GM23248 (cell line): Measurements from ENCODE around the gene FOXL2.

ENCODE experiments used
- EZH2 ChIP-seq: fragments of 200-600 bp; sonication (generic); IDR thresholded peaks from 2 replicates; pipeline ENCODE4 v1.6.1; 2018; ENCODE audit warnings: antibody characterized with exemption, mild to moderate bottlenecking; ENCODE audit not compliant: insufficient read depth, poor library complexity, severe bottlenecking
- EZH2phosphoT487 ChIP-seq: fragments of 200-600 bp; sonication (generic); IDR thresholded peaks from 2 replicates; pipeline ENCODE4 v1.6.1; 2018; ENCODE audit warnings: antibody characterized with exemption, moderate library complexity, mild to moderate bottlenecking, low read depth; ENCODE audit not compliant: insufficient read depth

GRCh38 chr3:138899351-138899991 lies 47.5 kb downstream of the FOXL2 start:
- no peak for TF ChIP-seq EZH2
- no peak for TF ChIP-seq EZH2phosphoT487
